Mucosa of descending colon (tissue), 3 donors: Measurements from ENCODE around the gene NEGR1. TPM values are rescaled to one million over a fixed set of nuclear protein-coding genes. Genes with fewer than 3 reads are reported as not detected.

ENCODE experiments used
- ATAC-seq: fragments of 200-7000 bp; cut with Tn5 transposase; one replicate; pipeline ENCODE4 v1.9.1; 2020; ENCODE audit warnings: mild to moderate bottlenecking, moderate library complexity
- DNase-seq, 3 donors: peaks; one replicate each; pipeline ENCODE4 v3.0.0-alpha.2; 2020
- H3K36me3 ChIP-seq: fragments of 200-600 bp; one replicate; pipeline ENCODE4 v1.8.0; 2021; ENCODE audit warnings: low read depth, mild to moderate bottlenecking
- H3K4me1 ChIP-seq: fragments of 200-600 bp; one replicate; pipeline ENCODE4 v1.8.0; 2021; ENCODE audit warnings: low read depth, mild to moderate bottlenecking
- H3K4me3 ChIP-seq: fragments of 200-600 bp; one replicate; pipeline ENCODE4 v1.8.0; 2021; ENCODE audit warnings: mild to moderate bottlenecking
- H3K9me3 ChIP-seq: fragments of 200-600 bp; one replicate; pipeline ENCODE4 v1.8.0; 2021; ENCODE audit warnings: mild to moderate bottlenecking
- intact Hi-C, 2 donors: fragments of 100-400 bp; cut with DNase I in 1 of 2; cut with micrococcal nuclease in 1 of 2; formaldehyde crosslinking; loops; one replicate each; pipeline versions ENCODE4 v1.11.0 to v1.11.1; 2022; cut with DNase I, micrococcal nuclease
- total RNA-seq, 3 donors: library from RNA; stranded (reverse); fragmentation: NEBNext Ultra II Directional in 2 of 3; extraction: Animal tissue kit (Norgen Biotek cat#: 25700) in 2 of 3; gene quantifications; one replicate each; pipeline versions ENCODE4 v1.2.1 to v1.2.4, GENCODE V29; 2021 to 2023
- TF ChIP-seq, protein P1 (sequence below): fragments of 200-600 bp; IDR thresholded peaks from one replicate; pipeline ENCODE4 v1.8.0; 2022; ENCODE audit warnings: antibody characterized with exemption, mild to moderate bottlenecking
- donor health status: DM: no; HTN: no; CAD: no; lungs with moderate emphysema.
- donor health status: DM: no; HTN: no; CAD: no.
- donor health status: DM: no; HTN: yes; CAD: no.

NEGR1 gene
- total RNA-seq, 3 donors from 2014 or later, result 2.3 to 47.9 (median 8.0) TPM

DNA sequence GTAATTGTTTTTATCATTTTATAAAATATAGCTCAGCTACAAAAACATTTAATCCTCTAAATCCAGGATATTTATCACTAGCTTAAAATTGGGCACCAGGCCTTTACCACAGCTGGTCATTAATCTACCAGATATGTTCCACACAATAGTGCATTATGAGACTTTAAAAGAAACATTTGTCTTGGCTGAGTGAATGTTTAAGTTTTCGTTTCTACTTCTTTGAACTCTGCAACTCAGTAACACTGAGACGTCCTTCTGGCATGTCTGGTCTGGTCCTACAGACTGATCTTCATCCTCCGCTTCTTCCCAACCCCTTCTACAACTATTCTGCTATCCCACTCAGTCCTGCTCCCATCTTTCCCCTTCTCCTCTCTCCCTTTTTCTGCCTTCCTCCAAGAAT lies 296.2 kb downstream of the NEGR1 start:
- Histone ChIP-seq H3K4me3 (no peak overlapping the region), H3K9me3 (no peaks in the 10 kb centered on the region), H3K36me3 (no peaks in the 10 kb centered on the region), H3K4me1 (peaks cover 2% of the 10 kb centered on the region)
- ATAC-seq (no peak), DNase-seq (no peak)
- TF ChIP-seq, protein P1, sequence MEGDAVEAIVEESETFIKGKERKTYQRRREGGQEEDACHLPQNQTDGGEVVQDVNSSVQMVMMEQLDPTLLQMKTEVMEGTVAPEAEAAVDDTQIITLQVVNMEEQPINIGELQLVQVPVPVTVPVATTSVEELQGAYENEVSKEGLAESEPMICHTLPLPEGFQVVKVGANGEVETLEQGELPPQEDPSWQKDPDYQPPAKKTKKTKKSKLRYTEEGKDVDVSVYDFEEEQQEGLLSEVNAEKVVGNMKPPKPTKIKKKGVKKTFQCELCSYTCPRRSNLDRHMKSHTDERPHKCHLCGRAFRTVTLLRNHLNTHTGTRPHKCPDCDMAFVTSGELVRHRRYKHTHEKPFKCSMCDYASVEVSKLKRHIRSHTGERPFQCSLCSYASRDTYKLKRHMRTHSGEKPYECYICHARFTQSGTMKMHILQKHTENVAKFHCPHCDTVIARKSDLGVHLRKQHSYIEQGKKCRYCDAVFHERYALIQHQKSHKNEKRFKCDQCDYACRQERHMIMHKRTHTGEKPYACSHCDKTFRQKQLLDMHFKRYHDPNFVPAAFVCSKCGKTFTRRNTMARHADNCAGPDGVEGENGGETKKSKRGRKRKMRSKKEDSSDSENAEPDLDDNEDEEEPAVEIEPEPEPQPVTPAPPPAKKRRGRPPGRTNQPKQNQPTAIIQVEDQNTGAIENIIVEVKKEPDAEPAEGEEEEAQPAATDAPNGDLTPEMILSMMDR, result no peak
- intact Hi-C loops, result no loop called here

DNA sequence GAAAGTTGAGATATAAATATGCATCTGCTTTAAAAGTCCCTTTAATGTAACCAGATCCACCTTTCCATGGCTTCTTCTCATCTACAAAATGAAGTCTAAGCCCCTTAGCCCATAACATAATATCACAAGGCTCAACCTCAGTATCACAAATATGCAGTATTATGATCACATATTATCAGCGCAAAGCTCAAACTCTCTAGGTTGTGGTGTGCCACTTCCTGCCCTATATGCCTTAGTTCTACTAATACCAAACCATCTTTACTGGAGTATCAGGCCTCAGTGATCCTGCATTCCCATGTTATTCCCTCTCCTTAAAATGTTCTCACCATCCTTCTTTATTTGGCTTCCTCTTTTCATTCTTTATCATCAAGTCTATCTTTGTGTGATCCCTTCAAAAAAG lies 301.8 kb downstream of the NEGR1 start:
- intact Hi-C loops, result no loop called here

DNA sequence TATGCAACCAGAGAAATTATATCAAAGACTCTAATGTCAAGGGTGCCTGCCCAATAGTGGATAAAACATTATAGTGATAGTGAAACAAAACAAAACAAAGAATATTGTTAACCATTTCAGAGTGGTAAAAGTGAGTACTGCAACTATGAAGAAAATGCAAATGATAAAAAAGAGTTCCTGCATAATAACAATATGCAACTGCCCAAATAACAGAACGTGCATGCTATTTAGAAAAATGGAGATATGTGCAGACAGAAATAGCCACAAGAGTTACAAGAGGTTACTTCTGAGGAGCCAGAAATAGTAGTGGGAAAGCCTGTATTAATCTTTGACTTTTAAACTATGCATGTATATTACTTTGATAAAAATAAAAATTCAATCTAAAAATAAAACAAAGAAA lies 302.5 kb downstream of the NEGR1 start:
- H3K9me3 ChIP-seq, result no peaks in the 10 kb centered on the region
- H3K4me3 ChIP-seq, result no peak overlapping the region
- H3K36me3 ChIP-seq, result no peaks in the 10 kb centered on the region
- intact Hi-C loops, result no loop called here
- no peak for DNase-seq
- TF ChIP-seq, protein P1, result no peak
- no peak for ATAC-seq
- H3K4me1 ChIP-seq, result peaks cover 2% of the 10 kb centered on the region

More for the DNA sequence above, 301.8 kb downstream of the NEGR1 start:
- peaks cover 2% of the 10 kb centered on the region for H3K4me1 ChIP-seq
- TF ChIP-seq, protein P1, result no peak
- no peaks in the 10 kb centered on the region for H3K9me3 ChIP-seq
- H3K36me3 ChIP-seq, result no peaks in the 10 kb centered on the region
- no peak overlapping the region for H3K4me3 ChIP-seq
- ATAC-seq (no peak), DNase-seq (no peak)

DNA sequence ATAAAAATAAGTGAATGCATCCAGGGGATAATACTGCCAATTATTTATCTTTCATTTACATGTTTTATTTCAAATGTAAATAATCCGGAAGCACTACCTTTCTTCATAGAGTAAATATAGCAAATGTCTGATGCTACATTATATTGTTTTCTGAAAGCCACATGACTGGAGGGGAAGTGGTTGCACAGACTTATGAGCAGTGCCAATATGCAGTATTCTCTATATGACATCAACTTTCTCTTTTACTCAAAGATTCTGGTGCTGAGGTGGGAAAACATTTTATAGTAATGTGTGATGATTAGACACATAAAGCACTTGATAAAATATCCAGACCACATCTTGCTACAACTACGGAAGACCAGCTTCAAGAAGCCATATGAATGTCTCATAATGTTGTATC lies 314.7 kb downstream of the NEGR1 start:
- TF ChIP-seq, protein P1, result no peak
- Histone ChIP-seq H3K9me3 (no peaks in the 10 kb centered on the region), H3K4me3 (no peak overlapping the region), H3K4me1 (no peaks in the 10 kb centered on the region), H3K36me3 (no peaks in the 10 kb centered on the region)
- ATAC-seq (no peak), DNase-seq (no peak)
- intact Hi-C loops, result no loop called here

DNA sequence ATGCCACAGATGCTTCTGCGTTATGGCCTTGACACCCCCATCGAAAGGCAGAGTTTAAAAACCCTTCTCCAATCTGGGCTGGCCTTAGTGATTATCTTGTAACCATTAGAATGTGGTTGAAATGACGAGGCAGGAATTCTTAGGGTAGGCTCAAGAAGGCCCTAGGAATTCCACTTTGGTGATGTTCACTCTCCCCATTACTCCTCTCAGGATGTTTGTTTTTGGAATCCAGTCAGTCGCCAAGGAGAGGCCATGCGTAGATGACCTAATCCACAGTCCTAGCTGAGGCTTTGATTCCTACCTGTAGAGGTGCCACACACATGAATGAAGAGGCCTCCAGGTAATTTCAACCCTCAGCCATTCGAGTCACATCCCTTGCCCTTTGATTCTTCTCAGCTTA lies 318.2 kb downstream of the NEGR1 start:
- no peaks in the 10 kb centered on the region for H3K36me3 ChIP-seq
- TF ChIP-seq, protein P1, result no peak
- no peaks in the 10 kb centered on the region for H3K9me3 ChIP-seq
- no peaks in the 10 kb centered on the region for H3K4me1 ChIP-seq
- intact Hi-C loops, result no loop called here
- H3K4me3 ChIP-seq, result no peak overlapping the region
- ATAC-seq (no peak), DNase-seq (no peak)

DNA sequence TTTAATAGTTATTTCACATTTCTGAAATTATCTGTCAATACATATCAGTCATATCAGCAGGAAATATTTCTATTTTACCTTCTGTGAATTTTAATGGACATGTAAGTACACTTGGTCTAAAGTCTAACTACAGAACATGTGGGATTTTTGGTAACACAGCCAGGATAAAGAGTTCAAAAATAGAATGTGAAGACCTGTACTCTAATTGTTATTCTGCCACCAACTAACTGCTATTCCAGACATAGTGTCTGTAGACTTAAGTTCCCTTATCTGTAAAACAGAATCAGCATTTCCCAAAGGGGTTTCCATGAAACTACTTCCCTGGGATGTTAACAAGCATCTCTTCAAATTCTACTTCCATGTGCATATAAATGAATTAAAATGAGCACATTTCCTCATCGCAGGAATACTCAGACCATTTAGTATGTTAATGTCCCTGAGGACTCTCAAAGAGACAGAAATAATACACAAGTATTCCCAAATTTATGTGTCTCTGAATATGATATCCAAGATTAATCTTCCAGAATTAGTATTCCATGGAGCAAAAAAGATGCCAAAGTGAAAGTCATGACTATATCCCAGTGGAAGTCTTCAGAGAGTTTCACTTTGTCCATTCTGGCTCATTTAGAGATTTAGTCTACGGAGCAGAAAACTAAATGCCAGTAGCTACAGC lies 325.6 kb downstream of the NEGR1 start:
- no peaks in the 10 kb centered on the region for H3K9me3 ChIP-seq
- no peaks in the 10 kb centered on the region for H3K4me1 ChIP-seq
- intact Hi-C loops, result no loop called here
- DNase-seq (no peak), ATAC-seq (no peak)
- H3K4me3 ChIP-seq, result no peak overlapping the region
- H3K36me3 ChIP-seq, result no peaks in the 10 kb centered on the region
- TF ChIP-seq, protein P1, result no peak
